ENCODE data around the gene RBMS2. TPM values are rescaled to one million over a fixed set of nuclear protein-coding genes. Genes with fewer than 3 reads are reported as not detected.

The RBMS2 gene
- total and polyA plus RNA-seq, 2 donors (not counting 1 experiment from before 2014, with no cell fraction given), result 0.81 to 7.6 TPM

DNA sequence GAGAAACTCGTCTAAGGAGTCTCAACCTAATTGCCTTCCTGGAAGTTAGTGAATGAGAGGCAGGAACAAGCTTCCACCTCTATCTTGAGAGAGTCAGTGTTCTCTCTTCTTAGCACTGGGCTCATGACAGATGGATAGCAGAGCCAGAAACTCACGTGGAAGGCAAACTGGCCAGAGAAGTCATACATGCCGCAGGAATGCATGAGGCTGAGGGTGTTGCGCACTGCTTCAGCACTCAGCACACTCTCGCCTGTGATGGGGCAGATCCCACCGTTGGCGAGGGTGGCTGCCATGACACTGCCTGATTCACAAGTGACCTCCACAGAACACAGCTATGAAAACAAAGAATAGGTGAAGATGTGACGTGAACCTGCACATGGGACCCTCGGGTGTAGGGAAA, 47.2 kb upstream of the RBMS2 start:
- H3K4me3 ChIP-seq (ENCODE audit: control extremely low read depth in 1 of 5, extremely low read depth in 1 of 5, insufficient read depth in 1 of 5, low read depth in 2 of 5, low read length in 4 of 5), result no peak overlapping the region
- no peaks in the 10 kb centered on the region for H3K27me3 Mint-ChIP-seq
- ChIA-PET POLR2A (interaction anchor here (1.1 kb wide), 1 partner anchor 21 kb away, joined by 3 read pairs; no protein-coding TSS in a partner anchor), CTCF (no interaction called here)
- intact Hi-C loops (cut with micrococcal nuclease), result no loop called here
- H3K9ac ChIP-seq (ENCODE audit: low read length), result no peak overlapping the region
- peaks cover 5 to 7% of the 10 kb centered on the region in 2 donors for H3K4me1 ChIP-seq (ENCODE audit: control insufficient read depth in 2 of 2, insufficient read depth in 2 of 2, low read length in 2 of 2)
- WGBS (ENCODE audit: insufficient coverage), result 100% methylated on average over 8 of the region's 9 CpGs
- H4K20me1 ChIP-seq (ENCODE audit: control insufficient read depth, insufficient read depth, low read length, poor library complexity, severe bottlenecking), result no peaks in the 10 kb centered on the region
- DNase-seq, result no peak
- peaks cover 2 to 11% of the 10 kb centered on the region in 2 experiments for H3K36me3 ChIP-seq (replicated peaks in 1 of 2; ENCODE audit: control extremely low read depth in 1 of 2, control insufficient read depth in 1 of 2, extremely low read depth in 1 of 2, insufficient read depth in 2 of 2, low read length in 1 of 2)
- H3K4me2 ChIP-seq (replicated peaks; ENCODE audit: low read depth, low read length, poor library complexity, severe bottlenecking), result no peak overlapping the region
- TF ChIP-seq, protein P1, sequence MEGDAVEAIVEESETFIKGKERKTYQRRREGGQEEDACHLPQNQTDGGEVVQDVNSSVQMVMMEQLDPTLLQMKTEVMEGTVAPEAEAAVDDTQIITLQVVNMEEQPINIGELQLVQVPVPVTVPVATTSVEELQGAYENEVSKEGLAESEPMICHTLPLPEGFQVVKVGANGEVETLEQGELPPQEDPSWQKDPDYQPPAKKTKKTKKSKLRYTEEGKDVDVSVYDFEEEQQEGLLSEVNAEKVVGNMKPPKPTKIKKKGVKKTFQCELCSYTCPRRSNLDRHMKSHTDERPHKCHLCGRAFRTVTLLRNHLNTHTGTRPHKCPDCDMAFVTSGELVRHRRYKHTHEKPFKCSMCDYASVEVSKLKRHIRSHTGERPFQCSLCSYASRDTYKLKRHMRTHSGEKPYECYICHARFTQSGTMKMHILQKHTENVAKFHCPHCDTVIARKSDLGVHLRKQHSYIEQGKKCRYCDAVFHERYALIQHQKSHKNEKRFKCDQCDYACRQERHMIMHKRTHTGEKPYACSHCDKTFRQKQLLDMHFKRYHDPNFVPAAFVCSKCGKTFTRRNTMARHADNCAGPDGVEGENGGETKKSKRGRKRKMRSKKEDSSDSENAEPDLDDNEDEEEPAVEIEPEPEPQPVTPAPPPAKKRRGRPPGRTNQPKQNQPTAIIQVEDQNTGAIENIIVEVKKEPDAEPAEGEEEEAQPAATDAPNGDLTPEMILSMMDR (IDR thresholded peaks at IDR 0.05), result no peak
- no peak for TF ChIP-seq EZH2 (IDR thresholded peaks at IDR 0.05; ENCODE audit: borderline replicate concordance, insufficient read depth, low read depth, low read length, poor library complexity, severe bottlenecking)
- H3K9me3 ChIP-seq (ENCODE audit: control extremely low read depth in 1 of 3, control insufficient read depth in 2 of 3, insufficient read depth in 1 of 3, low read length in 2 of 3), result no peaks in the 10 kb centered on the region
- H3K4me1 Mint-ChIP-seq, result peaks cover 7% of the 10 kb centered on the region
- H2AFZ ChIP-seq (ENCODE audit: insufficient read depth, low read depth, low read length, poor library complexity, severe bottlenecking), result no peak overlapping the region
- H3K9me3 Mint-ChIP-seq (ENCODE audit: insufficient read depth), result no peaks in the 10 kb centered on the region
- H3K27me3 ChIP-seq (replicated peaks in 1 of 4; ENCODE audit: control extremely low read depth in 1 of 4, control insufficient read depth in 3 of 4, insufficient read depth in 4 of 4, low read length in 3 of 4), result no peaks in the 10 kb centered on the region
- H3K27ac Mint-ChIP-seq, result peak overlapping the region; percentile 41
- H3K79me2 ChIP-seq (ENCODE audit: control insufficient read depth, insufficient read depth, low read length), result peaks cover 31% of the 10 kb centered on the region
- no peak overlapping the region for H3K27ac ChIP-seq (ENCODE audit: low read length in 2 of 2)
- no peak for ATAC-seq (ENCODE audit: low read depth)
- no peak overlapping the region for H3K4me3 Mint-ChIP-seq

DNA sequence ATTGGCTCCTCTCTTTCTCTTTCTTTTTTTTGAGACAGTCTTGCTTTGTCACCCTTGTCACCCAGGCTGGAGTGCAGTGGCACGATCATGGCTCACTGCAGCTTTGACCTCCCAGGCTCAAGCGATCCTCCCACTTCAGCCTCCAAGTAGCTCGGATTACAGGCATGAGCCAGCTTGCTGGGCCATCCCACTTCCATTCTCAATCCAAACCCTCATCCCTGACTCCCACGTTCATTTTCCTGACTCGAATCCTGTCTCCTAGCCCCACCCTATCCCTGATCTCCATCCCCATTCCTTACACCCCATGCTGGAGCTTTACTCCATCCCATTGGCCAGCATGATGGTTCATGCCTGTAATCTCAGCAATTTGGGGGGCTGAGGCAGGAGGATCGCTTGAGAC, 45.5 kb upstream of the RBMS2 start:
- intact Hi-C loops (cut with micrococcal nuclease), result no loop called here
- Histone ChIP-seq H3K4me1 (ENCODE audit: control insufficient read depth in 2 of 2, insufficient read depth in 2 of 2, low read length in 2 of 2) (no peaks in the 10 kb centered on the region), H3K27ac (ENCODE audit: low read length in 2 of 2) (no peak overlapping the region), H3K9ac (ENCODE audit: low read length) (no peak overlapping the region), H3K27me3 (replicated peaks in 1 of 4; ENCODE audit: control extremely low read depth in 1 of 4, control insufficient read depth in 3 of 4, insufficient read depth in 4 of 4, low read length in 3 of 4) (no peaks in the 10 kb centered on the region), H4K20me1 (ENCODE audit: control insufficient read depth, insufficient read depth, low read length, poor library complexity, severe bottlenecking) (no peaks in the 10 kb centered on the region), H3K36me3 (replicated peaks in 1 of 2; ENCODE audit: control extremely low read depth in 1 of 2, control insufficient read depth in 1 of 2, extremely low read depth in 1 of 2, insufficient read depth in 2 of 2, low read length in 1 of 2) (peaks cover 2 to 6% of the 10 kb centered on the region in 2 experiments), H3K4me2 (replicated peaks; ENCODE audit: low read depth, low read length, poor library complexity, severe bottlenecking) (no peak overlapping the region), H3K9me3 (ENCODE audit: control extremely low read depth in 1 of 3, control insufficient read depth in 2 of 3, insufficient read depth in 1 of 3, low read length in 2 of 3) (no peaks in the 10 kb centered on the region), H3K79me2 (ENCODE audit: control insufficient read depth, insufficient read depth, low read length) (peaks cover 29% of the 10 kb centered on the region), H3K4me3 (ENCODE audit: control extremely low read depth in 1 of 5, extremely low read depth in 1 of 5, insufficient read depth in 1 of 5, low read depth in 2 of 5, low read length in 4 of 5) (no peak overlapping the region), H2AFZ (ENCODE audit: insufficient read depth, low read depth, low read length, poor library complexity, severe bottlenecking) (no peak overlapping the region)
- H3K9me3 Mint-ChIP-seq (ENCODE audit: insufficient read depth), result no peaks in the 10 kb centered on the region
- DNase-seq, result no peak
- peaks cover 5% of the 10 kb centered on the region for H3K4me1 Mint-ChIP-seq
- H3K27me3 Mint-ChIP-seq, result no peaks in the 10 kb centered on the region
- no peak overlapping the region for H3K27ac Mint-ChIP-seq
- ATAC-seq (ENCODE audit: low read depth), result no peak
- no peak overlapping the region for H3K4me3 Mint-ChIP-seq
- WGBS (ENCODE audit: insufficient coverage), result 93% methylated on average over 6 of the region's 6 CpGs
- TF ChIP-seq EZH2 (IDR thresholded peaks at IDR 0.05; ENCODE audit: borderline replicate concordance, insufficient read depth, low read depth, low read length, poor library complexity, severe bottlenecking), result no peak
- TF ChIP-seq, protein P1 (IDR thresholded peaks at IDR 0.05), result no peak
- POLR2A ChIA-PET, result no interaction called here
- CTCF ChIA-PET, result interaction anchor here (0.7 kb wide), 1 partner anchor 332 kb away, joined by 3 read pairs; no protein-coding TSS in a partner anchor
